ENCODE data around the gene EEFSEC.

The EEFSEC gene

GRCh38 chr3:128392021-128392420, 238.7 kb downstream of the EEFSEC start:
- H3K4me3 ChIP-seq (ENCODE audit: low read depth, low read length) = no peak overlapping the region
- DNase-seq (ENCODE audit: low read depth) = no peak

GRCh38 chr3:128392818-128393544, 239.7 kb downstream of the EEFSEC start:
- no peak for DNase-seq (ENCODE audit: low read depth)
- no peak overlapping the region for H3K4me3 ChIP-seq (ENCODE audit: low read depth, low read length)

GRCh38 chr3:128394033-128394432, 240.8 kb downstream of the EEFSEC start:
- H3K4me3 ChIP-seq (ENCODE audit: low read depth, low read length) = no peak overlapping the region
- no peak for DNase-seq (ENCODE audit: low read depth)

GRCh38 chr3:128395046-128395445, 241.8 kb downstream of the EEFSEC start:
- DNase-seq (ENCODE audit: low read depth) = no peak
- no peak overlapping the region for H3K4me3 ChIP-seq (ENCODE audit: low read depth, low read length)

- no peak overlapping the region for H3K4me3 ChIP-seq (ENCODE audit: low read depth, low read length)
- DNase-seq (ENCODE audit: low read depth) = no peak
Measured at GRCh38 chr3:128395500-128396162, 242.3 kb downstream of the EEFSEC start.

- no peak for DNase-seq (ENCODE audit: low read depth)
- no peak overlapping the region for H3K4me3 ChIP-seq (ENCODE audit: low read depth, low read length)
Measured at GRCh38 chr3:128397484-128397883, 244.2 kb downstream of the EEFSEC start.

GRCh38 chr3:128398586-128398985, 245.3 kb downstream of the EEFSEC start:
- no peak for DNase-seq (ENCODE audit: low read depth)
- H3K4me3 ChIP-seq (ENCODE audit: low read depth, low read length) = no peak overlapping the region

- H3K4me3 ChIP-seq (ENCODE audit: low read depth, low read length) = no peak overlapping the region
- no peak for DNase-seq (ENCODE audit: low read depth)
Measured at GRCh38 chr3:128399221-128399915, 246.1 kb downstream of the EEFSEC start.

GRCh38 chr3:128400671-128401070, 247.4 kb downstream of the EEFSEC start:
- no peak overlapping the region for H3K4me3 ChIP-seq (ENCODE audit: low read depth, low read length)
- no peak for DNase-seq (ENCODE audit: low read depth)

- H3K4me3 ChIP-seq (ENCODE audit: low read depth, low read length) = no peak overlapping the region
- DNase-seq (ENCODE audit: low read depth) = no peak
Measured at GRCh38 chr3:128402319-128402718, 249.0 kb downstream of the EEFSEC start.

GRCh38 chr3:128402998-128403397, 249.7 kb downstream of the EEFSEC start:
- no peak for DNase-seq (ENCODE audit: low read depth)

GRCh38 chr3:128404276-128405068, 251.2 kb downstream of the EEFSEC start:
- no peak for DNase-seq (ENCODE audit: low read depth)
- no peak overlapping the region for H3K4me3 ChIP-seq (ENCODE audit: low read depth, low read length)

More at GRCh38 chr3:128402998-128403397, 249.7 kb downstream of the EEFSEC start:
- H3K4me3 ChIP-seq (ENCODE audit: low read depth, low read length) = no peak overlapping the region

- no peak for DNase-seq (ENCODE audit: low read depth)
- H3K4me3 ChIP-seq (ENCODE audit: low read depth, low read length) = no peak overlapping the region
Measured at GRCh38 chr3:128405554-128406277, 252.4 kb downstream of the EEFSEC start.

- no peak overlapping the region for H3K4me3 ChIP-seq (ENCODE audit: low read depth, low read length)
- DNase-seq (ENCODE audit: low read depth) = no peak
Measured at GRCh38 chr3:128407247-128407646, 254.0 kb downstream of the EEFSEC start.

- no peak for DNase-seq (ENCODE audit: low read depth)
- H3K4me3 ChIP-seq (ENCODE audit: low read depth, low read length) = no peak overlapping the region
Measured at GRCh38 chr3:128408012-128408692, 254.9 kb downstream of the EEFSEC start.

GRCh38 chr3:128408693-128409623, 255.7 kb downstream of the EEFSEC start:
- no peak for DNase-seq (ENCODE audit: low read depth)
- no peak overlapping the region for H3K4me3 ChIP-seq (ENCODE audit: low read depth, low read length)

Data from skeletal muscle cell (primary cell).